Fibroblast of skin of right quadriceps (primary cell): ENCODE data around the gene PTPRJ.

Experiments
- DNase-seq: peaks from one replicate; pipeline ENCODE4 v3.0.0-alpha.2; 2013

The PTPRJ gene

DNA sequence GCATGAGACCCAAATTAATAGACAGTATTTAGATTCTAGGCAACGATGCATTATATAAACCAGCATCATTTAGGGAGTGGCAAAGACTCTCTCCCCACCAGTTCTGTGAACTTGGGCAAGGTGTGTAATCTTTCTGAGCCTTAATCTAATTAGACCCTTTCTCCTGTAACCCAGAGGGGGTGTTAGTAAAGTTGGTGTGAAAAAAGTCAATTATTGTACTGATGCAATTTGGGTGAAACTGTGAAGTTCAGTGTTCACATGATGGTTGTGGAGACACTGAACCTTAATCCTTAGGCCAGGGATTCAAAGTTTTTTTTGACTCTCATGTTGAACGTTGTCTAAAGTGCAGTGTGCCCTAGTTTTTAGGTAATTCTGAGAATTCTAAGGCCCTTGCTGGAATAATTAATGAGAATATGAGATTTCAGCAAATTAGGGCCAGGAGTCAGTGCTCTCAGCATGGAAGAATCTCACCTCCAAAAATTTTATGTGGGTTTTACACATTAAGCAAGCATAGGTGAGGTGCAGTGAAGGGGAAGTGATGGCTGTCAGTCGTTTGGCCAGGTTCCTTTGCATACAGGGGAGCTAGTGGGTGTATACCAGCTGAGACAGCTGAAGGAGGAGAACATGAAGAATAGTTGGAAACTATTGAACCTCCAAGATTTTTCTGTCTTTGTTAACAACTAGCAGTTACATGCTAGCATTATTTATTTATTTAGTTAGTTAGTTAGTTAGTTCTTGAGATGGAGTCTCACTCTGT is 94.2 kb downstream of the PTPRJ start:
- DNase-seq: no peak

DNA sequence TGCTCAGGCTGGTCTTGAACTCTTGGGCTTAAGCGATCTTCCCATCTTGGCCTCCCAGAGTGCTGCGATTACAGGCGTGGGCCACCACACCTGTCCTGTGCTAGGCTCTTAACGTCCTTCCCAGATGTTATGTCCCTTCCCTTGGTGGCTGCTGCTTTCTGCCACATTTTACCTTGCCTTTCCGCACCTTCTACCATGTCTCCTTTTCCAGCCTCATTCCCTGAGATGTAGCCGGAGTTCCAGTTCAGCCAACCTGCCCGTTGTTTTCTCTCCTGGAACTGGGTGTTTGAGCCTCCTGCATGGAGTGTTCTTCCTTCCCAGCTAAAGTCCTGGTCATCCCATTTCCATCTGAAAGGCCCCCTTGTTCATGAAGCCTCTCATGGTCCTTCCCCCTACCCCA is 95.3 kb downstream of the PTPRJ start:
- DNase-seq: no peak

DNA sequence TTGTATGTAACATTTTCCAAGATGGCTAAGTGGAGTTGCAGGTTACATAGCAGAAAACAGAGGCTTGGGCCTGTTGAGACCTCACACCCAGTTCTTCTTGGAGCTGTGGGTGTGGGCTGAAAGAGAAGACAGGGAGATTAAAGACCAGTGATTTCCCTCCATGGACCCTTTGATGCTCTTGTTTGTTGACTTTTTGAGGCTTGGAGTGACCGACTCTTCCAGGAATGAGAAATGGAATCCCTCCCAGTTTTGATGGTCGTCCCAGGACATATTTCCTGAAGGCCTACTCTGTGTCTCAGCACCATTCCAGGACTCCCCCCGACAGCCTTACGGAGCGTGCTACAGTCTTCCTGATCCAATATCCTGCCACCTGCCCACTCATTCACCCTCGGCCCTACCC is 96.9 kb downstream of the PTPRJ start:
- no peak for DNase-seq

GRCh38 chr11:48078689-48079088 is 98.3 kb downstream of the PTPRJ start:
- DNase-seq: no peak

- no peak for DNase-seq
Observed at GRCh38 chr11:48079596-48079995, 99.2 kb downstream of the PTPRJ start.

- DNase-seq: no peak
Observed at GRCh38 chr11:48080301-48080861, 100.0 kb downstream of the PTPRJ start.

DNA sequence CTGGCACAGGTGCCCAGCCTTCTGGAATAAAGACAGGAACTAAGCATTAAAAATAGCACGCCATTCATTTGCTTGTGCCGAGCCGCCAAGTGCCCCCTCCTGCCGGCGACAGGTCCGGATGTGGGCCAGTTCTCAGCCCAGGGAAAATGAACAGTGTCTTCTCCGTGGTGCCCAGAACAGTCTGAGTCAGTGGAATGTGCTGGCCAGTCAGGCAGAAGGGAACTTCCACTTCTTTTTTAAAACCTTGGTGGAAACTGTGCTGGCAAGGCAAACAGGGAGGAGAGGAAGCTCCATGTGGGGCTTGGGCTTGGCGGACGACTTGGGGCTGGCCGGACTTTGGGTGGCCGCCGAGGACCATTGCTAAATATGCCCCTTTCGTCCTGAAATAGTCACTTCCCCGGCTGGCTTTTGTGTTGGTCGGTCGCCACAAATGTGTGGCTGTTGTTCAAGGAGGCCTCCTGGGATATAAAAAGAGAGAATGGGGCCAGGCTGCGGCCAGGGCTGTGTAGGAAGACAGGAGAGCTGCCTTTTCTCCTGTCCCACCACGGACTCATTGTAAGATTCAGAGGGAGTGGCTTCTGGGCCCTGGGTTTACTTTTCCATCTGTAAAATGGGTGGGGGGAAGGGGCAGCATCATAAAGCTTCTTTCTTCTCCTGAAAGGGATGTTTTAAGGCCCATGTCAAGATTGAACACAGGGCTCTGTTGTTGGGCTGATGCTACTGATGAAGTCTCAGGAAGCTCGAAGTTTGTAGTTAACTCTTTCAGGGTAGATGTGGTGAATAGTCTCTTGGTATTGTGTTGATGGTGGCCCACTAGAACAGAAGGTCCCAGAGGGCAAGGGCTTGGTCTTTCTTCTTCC is 101.0 kb downstream of the PTPRJ start:
- DNase-seq: peak; percentile 33

GRCh38 chr11:48082771-48083170 is 102.4 kb downstream of the PTPRJ start:
- no peak for DNase-seq

DNA sequence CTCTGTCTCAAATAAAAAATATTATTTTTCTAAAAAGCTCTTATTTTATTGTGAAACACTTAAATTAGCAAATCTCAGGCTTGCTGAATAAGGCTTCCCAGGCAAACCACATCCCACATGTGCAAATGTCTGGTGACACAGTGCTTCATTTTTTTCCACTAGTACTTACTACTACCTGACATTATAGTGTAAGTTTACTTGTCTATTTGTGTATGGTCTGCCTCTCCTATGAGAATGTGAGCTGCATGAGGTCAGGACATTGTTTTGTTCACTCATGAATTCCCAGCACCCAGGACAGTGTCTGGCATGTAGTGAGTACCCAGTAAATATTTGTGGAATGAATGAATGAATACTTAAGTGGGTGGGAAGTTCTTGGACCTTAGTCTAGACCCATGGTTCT is 103.1 kb downstream of the PTPRJ start:
- no peak for DNase-seq

- no peak for DNase-seq
Observed at GRCh38 chr11:48085688-48086087, 105.3 kb downstream of the PTPRJ start.

GRCh38 chr11:48087422-48087821 is 107.1 kb downstream of the PTPRJ start:
- no peak for DNase-seq

GRCh38 chr11:48087974-48088681 is 107.8 kb downstream of the PTPRJ start:
- DNase-seq: no peak

GRCh38 chr11:48088682-48089050 is 108.3 kb downstream of the PTPRJ start:
- no peak for DNase-seq

GRCh38 chr11:48090174-48090573 is 109.8 kb downstream of the PTPRJ start:
- DNase-seq: no peak

GRCh38 chr11:48091426-48092102 is 111.2 kb downstream of the PTPRJ start:
- no peak for DNase-seq

DNA sequence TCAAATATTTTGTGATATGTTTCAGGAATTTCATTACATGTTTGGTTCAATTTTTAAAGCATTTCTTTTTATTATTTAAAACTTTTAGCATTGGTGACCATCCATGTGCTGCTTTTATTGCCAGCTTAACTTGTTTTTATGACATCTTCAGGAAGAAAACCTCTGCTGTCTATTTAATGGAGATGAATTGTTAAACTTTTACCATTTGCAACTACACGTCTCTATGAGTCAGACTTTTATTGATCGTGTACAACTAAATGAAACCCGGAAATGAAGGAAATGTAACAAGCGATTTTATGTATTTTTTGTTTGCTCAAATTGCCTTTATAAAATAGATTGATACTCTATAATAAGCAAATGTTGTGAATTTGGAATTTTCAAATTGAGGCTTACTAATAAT is 113.0 kb downstream of the PTPRJ start:
- DNase-seq: no peak

DNA sequence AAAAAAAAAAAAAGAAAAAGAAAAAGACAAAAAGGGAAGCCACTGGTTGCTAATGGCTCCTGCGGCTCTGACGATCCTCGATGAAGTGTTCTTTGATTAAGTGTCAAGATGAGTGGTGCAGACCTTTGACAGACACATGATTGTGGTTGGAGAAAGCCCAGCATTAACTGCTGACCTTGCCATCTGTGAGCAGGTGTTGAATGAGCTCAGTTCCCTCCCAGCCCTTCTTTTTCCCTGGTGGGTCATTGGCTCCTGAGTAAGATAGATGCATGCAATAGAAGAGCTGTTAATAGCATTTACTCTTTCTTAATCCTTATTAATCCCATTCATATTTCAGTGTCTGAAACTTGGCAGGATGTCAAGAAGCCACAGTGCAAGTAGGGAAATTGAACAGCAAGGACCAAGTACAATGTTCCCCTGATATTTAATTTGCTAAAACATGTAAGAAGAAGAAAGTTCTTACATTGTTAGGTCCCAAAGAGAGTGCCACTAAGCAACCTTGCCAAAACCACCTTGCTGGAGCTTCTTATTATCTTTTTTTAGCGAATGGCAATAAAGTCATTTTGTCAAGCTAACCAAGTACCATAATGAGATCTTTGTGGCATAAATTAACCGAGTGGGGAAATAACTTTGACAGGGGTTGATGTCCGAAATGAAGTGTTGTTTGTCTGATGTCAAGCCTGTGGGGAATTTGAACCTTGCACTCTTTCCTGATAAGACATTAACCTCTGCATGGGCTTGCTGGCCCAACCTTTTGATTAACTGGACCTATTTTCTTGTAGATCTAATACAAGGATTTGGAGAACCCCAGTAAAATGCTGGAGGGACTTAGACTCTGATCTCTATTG is 113.7 kb downstream of the PTPRJ start:
- peak; percentile 33 for DNase-seq

DNA sequence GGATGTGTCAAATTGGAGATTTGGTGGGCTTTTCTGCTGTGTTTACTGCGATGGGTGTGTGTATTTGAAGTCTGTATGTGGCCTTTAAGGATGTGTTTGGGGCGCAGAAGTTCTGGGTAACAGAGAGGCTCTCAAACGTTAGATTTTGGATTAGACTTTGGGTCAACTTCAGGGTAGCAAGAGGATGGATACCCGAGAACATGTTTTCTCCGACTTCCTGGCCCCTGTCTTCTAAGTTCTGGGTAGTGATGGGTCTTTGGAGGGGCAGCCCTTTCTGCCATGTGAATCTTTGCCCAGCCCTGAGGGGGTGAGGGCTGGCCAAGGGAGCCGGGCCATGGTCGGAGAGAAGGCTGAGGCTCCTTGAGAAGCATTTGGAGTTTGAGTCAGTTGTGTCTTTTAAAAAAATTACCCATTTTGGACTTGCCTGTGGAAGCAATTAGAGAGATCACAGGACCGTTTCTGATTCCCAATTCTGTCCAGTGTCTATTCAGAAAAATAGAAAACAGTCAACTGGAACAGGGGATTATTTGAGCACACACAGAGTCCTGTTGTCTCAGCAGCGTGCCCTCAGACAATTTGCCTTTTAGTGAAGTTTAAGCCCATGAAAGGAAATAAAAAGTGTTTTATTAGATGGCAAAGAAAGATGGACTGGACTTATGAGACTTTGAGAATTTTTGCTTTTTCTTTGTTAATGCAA is 114.4 kb downstream of the PTPRJ start:
- DNase-seq: no peak

DNA sequence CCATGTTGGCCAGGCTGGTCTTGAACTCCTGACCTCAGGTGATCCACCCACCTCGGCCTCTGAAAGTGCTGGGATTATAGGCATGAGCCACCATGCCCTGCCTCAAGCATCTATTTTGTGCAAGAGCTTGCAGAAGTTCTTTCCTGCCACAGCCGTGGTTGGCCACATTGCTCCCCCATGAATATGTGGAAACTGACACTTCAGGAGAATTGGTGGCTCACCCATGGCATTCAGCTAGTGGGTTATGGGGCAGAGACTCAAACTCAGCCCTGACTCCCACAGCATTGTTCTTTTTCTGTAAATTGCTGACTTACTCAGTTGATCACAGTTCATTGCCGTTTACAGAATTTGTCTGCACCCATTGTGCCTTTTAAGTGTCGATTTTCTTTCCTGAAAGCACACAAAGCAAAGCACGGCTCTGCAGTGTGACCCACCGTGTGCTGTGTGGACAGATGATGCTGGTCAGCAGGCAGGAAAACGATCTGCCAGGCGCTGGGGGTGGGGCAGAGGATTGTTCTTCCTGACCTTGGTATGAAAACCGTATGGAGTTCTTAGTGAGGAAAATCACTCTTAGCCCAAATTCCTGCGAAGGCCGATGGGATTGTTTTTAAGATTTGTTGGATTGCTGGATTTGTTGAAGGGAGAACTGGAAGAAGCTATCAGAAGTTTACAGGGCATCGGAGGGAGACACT is 115.6 kb downstream of the PTPRJ start:
- no peak for DNase-seq
